D721Med (cell line): ENCODE data around the gene ST3GAL4.

Source experiments
- DNase-seq: peaks from one replicate; pipeline ENCODE4 v3.0.0; 2011; ENCODE audit warnings: low spot score; ENCODE audit not compliant: insufficient read length
- FAIRE-seq: peaks from 2 replicates; lab custom pipeline; 2011; peaks lifted over from hg19 to GRCh38; lab: Jason Lieb, UNC
- CTCF ChIP-seq: IDR thresholded peaks from 2 replicates; pipeline ENCODE4 v1.5.1; 2012; ENCODE audit warnings: mild to moderate bottlenecking, control low read depth; ENCODE audit not compliant: insufficient read depth; ENCODE audit errors: missing control alignments

ST3GAL4 gene

DNA sequence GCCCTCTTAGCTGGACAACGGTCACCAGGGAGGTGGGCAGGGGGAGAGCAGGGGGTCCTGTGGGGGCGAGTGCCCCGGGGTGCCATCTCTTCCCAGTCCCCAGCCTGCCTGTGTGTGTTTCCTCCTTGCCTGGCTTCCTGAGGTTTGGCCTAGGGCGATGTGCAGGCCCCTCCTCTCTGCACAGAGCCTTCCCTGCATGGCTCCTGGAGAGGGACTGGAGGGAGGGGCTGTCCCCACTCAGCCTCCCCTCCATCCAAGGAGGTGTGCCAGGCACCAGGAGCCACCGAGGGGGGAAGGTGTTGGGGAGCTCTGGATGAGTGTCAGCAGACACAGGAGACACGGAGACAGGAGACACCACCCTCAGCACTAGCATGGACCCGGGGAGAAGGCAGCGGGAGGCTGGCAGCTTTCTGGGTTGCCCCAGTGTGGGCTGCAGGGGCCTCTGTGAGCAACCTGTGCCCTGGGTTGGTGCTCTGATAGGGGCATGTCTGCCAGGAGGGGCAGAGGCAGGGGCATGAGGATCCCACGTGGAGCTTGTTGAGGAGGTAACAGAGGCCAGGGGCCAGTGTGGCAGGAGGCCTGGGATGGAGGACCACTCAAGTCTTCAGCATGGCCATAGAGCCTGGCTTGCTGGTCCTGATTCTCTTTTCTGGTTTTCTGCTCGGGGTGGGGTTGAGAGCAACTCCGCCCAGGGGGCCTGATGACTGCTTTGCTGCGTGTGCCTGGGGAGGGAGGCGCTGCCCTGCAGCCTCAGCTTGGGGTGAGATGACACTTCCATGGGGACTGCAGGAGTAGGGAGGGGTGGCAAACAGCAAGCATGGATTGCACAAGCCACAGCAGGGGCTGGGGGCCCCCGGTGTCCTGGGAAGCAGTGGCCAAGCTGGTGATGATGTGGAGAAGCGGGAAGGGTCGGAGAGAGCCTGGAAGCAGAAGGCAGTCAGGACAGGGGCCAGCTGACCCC lies 78.8 kb downstream of the ST3GAL4 start:
- TF ChIP-seq CTCF = no peak
- FAIRE-seq (no peak), DNase-seq (no peak)

DNA sequence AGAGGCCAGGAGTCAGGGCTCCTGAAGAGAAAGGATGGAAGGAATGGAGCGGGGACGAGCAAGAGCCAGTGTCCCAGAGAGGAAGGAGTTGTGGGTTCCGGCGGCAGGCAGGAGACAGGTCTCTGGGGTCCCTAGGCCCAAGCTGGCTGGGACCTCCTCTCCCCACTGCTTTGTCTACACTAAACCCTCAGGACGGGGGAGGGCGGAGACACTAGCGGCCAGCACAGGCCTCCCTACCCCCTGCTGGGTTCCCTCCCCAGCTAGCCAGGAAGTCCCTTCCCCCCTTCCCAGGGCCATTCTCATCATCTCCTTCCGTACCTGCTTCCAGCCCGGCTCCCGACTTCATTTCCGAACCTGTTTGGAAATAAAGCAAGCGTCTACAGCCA lies 79.5 kb downstream of the ST3GAL4 start:
- no peak for DNase-seq
- TF ChIP-seq CTCF = no peak
- no peak for FAIRE-seq

- no peak for DNase-seq
- TF ChIP-seq CTCF = no peak
- FAIRE-seq = no peak
These were observed 80.8 kb downstream of the ST3GAL4 start for GRCh38 chr11:126436209-126436755.

DNA sequence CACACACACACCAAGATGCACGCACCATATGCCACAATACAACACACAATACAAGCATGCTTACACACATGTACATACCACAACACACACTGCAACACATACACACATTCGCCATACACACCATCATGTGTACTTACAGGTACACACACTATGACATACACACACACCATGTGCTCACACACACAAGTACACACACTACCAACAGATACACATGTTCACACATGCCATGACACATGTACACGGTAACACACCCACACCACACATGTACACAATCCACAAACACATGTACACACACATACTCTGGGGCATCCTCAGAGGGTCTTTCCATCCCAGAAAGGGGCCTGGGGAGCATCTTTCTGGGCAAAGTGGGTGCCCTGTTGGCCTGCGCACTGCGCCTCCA lies 82.2 kb downstream of the ST3GAL4 start:
- FAIRE-seq (no peak), DNase-seq (no peak)
- TF ChIP-seq CTCF = no peak

- DNase-seq (no peak), FAIRE-seq (no peak)
- no peak for TF ChIP-seq CTCF
These were observed 82.8 kb downstream of the ST3GAL4 start for GRCh38 chr11:126438272-126438671.

- FAIRE-seq (no peak), DNase-seq (no peak)
- TF ChIP-seq CTCF = no peak
These were observed 83.2 kb downstream of the ST3GAL4 start for GRCh38 chr11:126438691-126439090.

- FAIRE-seq (no peak), DNase-seq (no peak)
- TF ChIP-seq CTCF = no peak
These were observed 84.8 kb downstream of the ST3GAL4 start for GRCh38 chr11:126440276-126440675.
